ENCODE results near the gene SYNPR. TPM values are rescaled to one million over a fixed set of nuclear protein-coding genes. Genes with fewer than 3 reads are reported as not detected.

SYNPR gene
- total RNA-seq, 2 donors from 2014 or later = not detected

DNA sequence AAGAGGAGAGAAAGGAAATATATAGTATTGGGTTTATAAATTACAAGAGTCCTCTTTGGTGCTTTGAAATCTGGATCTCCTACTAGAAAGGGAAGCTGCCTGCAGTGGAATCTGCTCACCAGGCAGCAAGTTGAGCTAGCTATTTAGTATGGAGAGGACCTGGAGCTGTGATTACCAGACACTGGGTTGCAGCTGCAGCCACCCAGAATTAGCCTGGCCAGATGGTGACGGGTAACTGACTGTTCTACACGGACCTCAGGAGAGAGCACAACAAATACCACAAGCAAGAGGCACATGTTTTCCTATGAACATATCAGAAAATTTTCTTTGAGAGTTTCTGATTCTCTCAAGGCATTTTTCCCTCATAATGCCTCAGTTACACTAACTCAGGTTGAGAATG, 46.5 kb downstream of the SYNPR start:
- Histone ChIP-seq H3K27ac (no peak overlapping the region), H3K4me3 (no peak overlapping the region), H3K9me3 (no peaks in the 10 kb centered on the region), H3K36me3 (no peaks in the 10 kb centered on the region), H3K27me3 (replicated peaks; ENCODE audit: insufficient read depth) (no peaks in the 10 kb centered on the region), H3K4me1 (ENCODE audit: control insufficient read depth in 1 of 2, low read depth in 2 of 2) (no peaks in the 10 kb centered on the region)
- TF ChIP-seq, protein P1, sequence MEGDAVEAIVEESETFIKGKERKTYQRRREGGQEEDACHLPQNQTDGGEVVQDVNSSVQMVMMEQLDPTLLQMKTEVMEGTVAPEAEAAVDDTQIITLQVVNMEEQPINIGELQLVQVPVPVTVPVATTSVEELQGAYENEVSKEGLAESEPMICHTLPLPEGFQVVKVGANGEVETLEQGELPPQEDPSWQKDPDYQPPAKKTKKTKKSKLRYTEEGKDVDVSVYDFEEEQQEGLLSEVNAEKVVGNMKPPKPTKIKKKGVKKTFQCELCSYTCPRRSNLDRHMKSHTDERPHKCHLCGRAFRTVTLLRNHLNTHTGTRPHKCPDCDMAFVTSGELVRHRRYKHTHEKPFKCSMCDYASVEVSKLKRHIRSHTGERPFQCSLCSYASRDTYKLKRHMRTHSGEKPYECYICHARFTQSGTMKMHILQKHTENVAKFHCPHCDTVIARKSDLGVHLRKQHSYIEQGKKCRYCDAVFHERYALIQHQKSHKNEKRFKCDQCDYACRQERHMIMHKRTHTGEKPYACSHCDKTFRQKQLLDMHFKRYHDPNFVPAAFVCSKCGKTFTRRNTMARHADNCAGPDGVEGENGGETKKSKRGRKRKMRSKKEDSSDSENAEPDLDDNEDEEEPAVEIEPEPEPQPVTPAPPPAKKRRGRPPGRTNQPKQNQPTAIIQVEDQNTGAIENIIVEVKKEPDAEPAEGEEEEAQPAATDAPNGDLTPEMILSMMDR (IDR thresholded peaks at IDR 0.05) = no peak
- DNase-seq (ENCODE audit: low spot score) = no peak
- ATAC-seq (ENCODE audit: insufficient number of reproducible peaks, low FRiP score, low read depth) = no peak

DNA sequence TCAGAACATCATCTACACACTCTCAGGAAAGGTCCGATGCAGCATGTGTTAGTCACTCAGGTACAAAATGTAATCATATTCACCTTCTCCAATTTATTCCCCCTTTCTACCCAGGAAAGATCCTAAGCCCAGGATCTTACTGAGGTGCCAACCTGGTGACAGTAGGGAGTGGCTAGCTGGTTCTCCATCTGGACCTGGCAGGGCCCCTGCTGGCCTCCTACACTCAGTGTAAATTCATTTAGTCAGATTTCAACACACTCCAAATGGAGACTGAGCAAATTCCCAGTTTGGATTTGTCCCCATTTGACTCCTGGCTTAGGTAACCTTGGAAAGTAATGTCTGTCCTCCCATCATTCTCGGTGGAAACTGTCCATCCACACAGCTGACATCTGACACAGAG, 47.3 kb downstream of the SYNPR start:
- Histone ChIP-seq H3K27ac (no peak overlapping the region), H3K27me3 (replicated peaks; ENCODE audit: insufficient read depth) (no peaks in the 10 kb centered on the region), H3K36me3 (no peaks in the 10 kb centered on the region), H3K9me3 (no peaks in the 10 kb centered on the region), H3K4me1 (ENCODE audit: control insufficient read depth in 1 of 2, low read depth in 2 of 2) (no peaks in the 10 kb centered on the region), H3K4me3 (no peak overlapping the region)
- TF ChIP-seq, protein P1 (IDR thresholded peaks at IDR 0.05) = no peak
- ATAC-seq (ENCODE audit: insufficient number of reproducible peaks, low FRiP score, low read depth) = no peak
- no peak for DNase-seq (ENCODE audit: low spot score)

DNA sequence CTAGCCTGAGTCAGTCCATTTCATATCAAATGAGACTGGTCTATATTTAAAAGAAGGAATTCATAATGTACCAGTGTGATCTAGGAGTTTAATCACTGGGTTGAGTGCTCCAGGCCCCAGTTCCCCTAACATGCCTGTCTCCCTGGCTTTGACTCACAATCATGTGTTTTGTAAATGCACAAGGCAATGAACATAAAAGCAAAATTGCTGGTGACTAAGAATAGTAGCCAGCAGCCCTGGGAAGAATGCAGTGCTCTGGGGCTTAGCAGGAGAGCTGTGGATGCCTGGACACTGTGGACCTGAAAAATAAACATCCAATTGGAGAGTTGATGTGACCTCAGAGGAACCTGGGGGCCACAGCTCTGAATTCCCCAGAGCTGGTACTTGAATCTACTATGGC, 50.3 kb downstream of the SYNPR start:
- Histone ChIP-seq H3K27me3 (replicated peaks; ENCODE audit: insufficient read depth) (no peaks in the 10 kb centered on the region), H3K4me3 (no peak overlapping the region), H3K4me1 (ENCODE audit: control insufficient read depth in 1 of 2, low read depth in 2 of 2) (no peaks in the 10 kb centered on the region), H3K27ac (no peak overlapping the region), H3K36me3 (no peaks in the 10 kb centered on the region), H3K9me3 (no peaks in the 10 kb centered on the region)
- no peak for DNase-seq (ENCODE audit: low spot score)
- TF ChIP-seq, protein P1 (IDR thresholded peaks at IDR 0.05) = no peak
- no peak for ATAC-seq (ENCODE audit: insufficient number of reproducible peaks, low FRiP score, low read depth)

DNA sequence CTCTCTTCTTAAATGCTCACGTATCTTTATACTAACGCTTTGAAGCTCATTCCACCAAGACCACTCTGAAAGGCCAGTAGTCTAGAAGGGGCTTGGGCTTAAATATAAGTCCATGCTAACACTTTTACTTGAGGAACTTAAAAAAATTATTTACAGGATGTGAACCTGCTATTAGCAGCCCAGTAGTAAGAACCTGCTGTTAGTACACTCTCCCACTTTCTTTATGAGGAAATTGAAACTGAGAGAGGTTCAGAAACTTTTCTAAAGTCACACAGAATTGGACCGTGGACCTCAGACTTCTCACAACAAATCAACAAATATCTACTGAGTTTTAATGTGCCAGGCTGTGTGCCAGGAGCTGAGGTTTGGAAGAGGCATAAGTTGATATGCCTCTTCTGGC, 53.4 kb downstream of the SYNPR start:
- Histone ChIP-seq H3K27ac (no peak overlapping the region), H3K4me1 (ENCODE audit: control insufficient read depth in 1 of 2, low read depth in 2 of 2) (no peaks in the 10 kb centered on the region), H3K36me3 (no peaks in the 10 kb centered on the region), H3K4me3 (no peak overlapping the region), H3K27me3 (replicated peaks; ENCODE audit: insufficient read depth) (no peaks in the 10 kb centered on the region), H3K9me3 (no peaks in the 10 kb centered on the region)
- DNase-seq (ENCODE audit: low spot score) (no peak), ATAC-seq (ENCODE audit: insufficient number of reproducible peaks, low FRiP score, low read depth) (no peak)
- TF ChIP-seq, protein P1 (IDR thresholded peaks at IDR 0.05) = no peak

DNA sequence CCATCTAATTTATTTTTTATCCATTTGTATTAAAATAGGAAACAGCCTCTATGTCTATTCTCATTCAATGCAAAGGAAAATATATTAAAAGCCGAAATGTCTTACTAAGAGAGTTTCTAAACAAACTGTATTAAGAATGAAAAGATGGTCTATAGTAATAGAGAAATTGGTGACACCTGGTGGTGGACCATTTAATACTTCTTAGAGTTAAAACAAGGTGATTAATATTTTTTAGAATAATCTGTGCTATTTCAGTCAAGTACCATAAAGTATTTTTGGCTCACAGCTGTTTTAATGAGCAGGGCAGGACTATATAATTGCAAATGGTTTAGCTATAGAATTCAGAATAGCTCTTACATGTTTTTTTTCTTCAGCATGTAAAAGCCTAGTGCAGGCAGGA, 55.7 kb downstream of the SYNPR start:
- H3K9me3 ChIP-seq = no peaks in the 10 kb centered on the region
- no peak overlapping the region for H3K4me3 ChIP-seq
- no peaks in the 10 kb centered on the region for H3K4me1 ChIP-seq (ENCODE audit: control insufficient read depth in 1 of 2, low read depth in 2 of 2)
- no peak overlapping the region for H3K27ac ChIP-seq
- no peaks in the 10 kb centered on the region for H3K27me3 ChIP-seq (replicated peaks; ENCODE audit: insufficient read depth)
- no peaks in the 10 kb centered on the region for H3K36me3 ChIP-seq
- TF ChIP-seq, protein P1 (IDR thresholded peaks at IDR 0.05) = no peak
- no peak for ATAC-seq (ENCODE audit: insufficient number of reproducible peaks, low FRiP score, low read depth)
- no peak for DNase-seq (ENCODE audit: low spot score)
